ENCODE data around the gene TP73. TPM values are rescaled to one million over a fixed set of nuclear protein-coding genes. Genes with fewer than 3 reads are reported as not detected.

The TP73 gene
- total RNA-seq, 1 experiment from 2014 or later = 10.0 TPM

- POLR2A ChIA-PET (ENCODE audit: low non-redundant PET) = no interaction called here
- H3K27me3 ChIP-seq (replicated peaks; ENCODE audit: insufficient read depth, low read depth, low read length, poor library complexity) = no peaks in the 10 kb centered on the region
- no TSS peak for BruUV-seq (replicated peaks)
- no peaks in the 10 kb centered on the region for H3K4me1 ChIP-seq (ENCODE audit: insufficient read depth, low read length, poor library complexity, severe bottlenecking)
- no peak overlapping the region for H3K27ac ChIP-seq (ENCODE audit: low read depth, low read length, poor library complexity, severe bottlenecking)
- no peak for TF ChIP-seq CTCF (conservative IDR thresholded peaks at IDR 0.05; ENCODE audit: low read depth, low read length)
- no peak for TF ChIP-seq EZH2 (IDR thresholded peaks at IDR 0.05; ENCODE audit: borderline replicate concordance, low read depth, low read length, poor library complexity, severe bottlenecking)
- intact Hi-C loops (cut with micrococcal nuclease; ENCODE audit: unreplicated experiment) = no loop called here
- no peaks in the 10 kb centered on the region for H3K9me3 ChIP-seq (ENCODE audit: low read depth, low read length, poor library complexity, severe bottlenecking)
- no peak for DNase-seq (ENCODE audit: low spot score)
- peaks cover 50% of the 10 kb centered on the region for H3K36me3 ChIP-seq (ENCODE audit: insufficient read depth, low read length, poor library complexity, severe bottlenecking)
- H3K4me3 ChIP-seq (ENCODE audit: low read depth, low read length, poor library complexity, severe bottlenecking) = no peak overlapping the region
- CTCF ChIA-PET = no interaction called here
These were observed 15.8 kb upstream of the TP73 start for GRCh38 chr1:3636531-3636930.

GRCh38 chr1:3638027-3638426 is 14.3 kb upstream of the TP73 start:
- CTCF ChIA-PET = no interaction called here
- H3K27ac ChIP-seq (ENCODE audit: low read depth, low read length, poor library complexity, severe bottlenecking) = no peak overlapping the region
- no peaks in the 10 kb centered on the region for H3K27me3 ChIP-seq (replicated peaks; ENCODE audit: insufficient read depth, low read depth, low read length, poor library complexity)
- intact Hi-C loops (cut with micrococcal nuclease; ENCODE audit: unreplicated experiment) = no loop called here
- H3K36me3 ChIP-seq (ENCODE audit: insufficient read depth, low read length, poor library complexity, severe bottlenecking) = peaks cover 45% of the 10 kb centered on the region
- H3K4me1 ChIP-seq (ENCODE audit: insufficient read depth, low read length, poor library complexity, severe bottlenecking) = no peaks in the 10 kb centered on the region
- no peak overlapping the region for H3K4me3 ChIP-seq (ENCODE audit: low read depth, low read length, poor library complexity, severe bottlenecking)
- TF ChIP-seq CTCF (conservative IDR thresholded peaks at IDR 0.05; ENCODE audit: low read depth, low read length) = no peak
- TF ChIP-seq EZH2 (IDR thresholded peaks at IDR 0.05; ENCODE audit: borderline replicate concordance, low read depth, low read length, poor library complexity, severe bottlenecking) = no peak
- POLR2A ChIA-PET (ENCODE audit: low non-redundant PET) = interaction anchor here (0.6 kb wide), 1 partner anchor 124 kb away, joined by 4 read pairs; no protein-coding TSS in a partner anchor
- DNase-seq (ENCODE audit: low spot score) = no peak
- H3K9me3 ChIP-seq (ENCODE audit: low read depth, low read length, poor library complexity, severe bottlenecking) = no peaks in the 10 kb centered on the region
- no TSS peak for BruUV-seq (replicated peaks)

GRCh38 chr1:3638676-3639075 is 13.6 kb upstream of the TP73 start:
- H3K27ac ChIP-seq (ENCODE audit: low read depth, low read length, poor library complexity, severe bottlenecking) = no peak overlapping the region
- H3K36me3 ChIP-seq (ENCODE audit: insufficient read depth, low read length, poor library complexity, severe bottlenecking) = peaks cover 43% of the 10 kb centered on the region
- intact Hi-C loops (cut with micrococcal nuclease; ENCODE audit: unreplicated experiment) = no loop called here
- CTCF ChIA-PET = no interaction called here
- no peak overlapping the region for H3K4me3 ChIP-seq (ENCODE audit: low read depth, low read length, poor library complexity, severe bottlenecking)
- POLR2A ChIA-PET (ENCODE audit: low non-redundant PET) = interaction anchor here (0.6 kb wide), 1 partner anchor 124 kb away, joined by 4 read pairs; no protein-coding TSS in a partner anchor
- H3K9me3 ChIP-seq (ENCODE audit: low read depth, low read length, poor library complexity, severe bottlenecking) = no peaks in the 10 kb centered on the region
- H3K4me1 ChIP-seq (ENCODE audit: insufficient read depth, low read length, poor library complexity, severe bottlenecking) = no peaks in the 10 kb centered on the region
- no peaks in the 10 kb centered on the region for H3K27me3 ChIP-seq (replicated peaks; ENCODE audit: insufficient read depth, low read depth, low read length, poor library complexity)
- TF ChIP-seq EZH2 (IDR thresholded peaks at IDR 0.05; ENCODE audit: borderline replicate concordance, low read depth, low read length, poor library complexity, severe bottlenecking) = no peak
- TF ChIP-seq CTCF (conservative IDR thresholded peaks at IDR 0.05; ENCODE audit: low read depth, low read length) = no peak
- no TSS peak for BruUV-seq (replicated peaks)
- no peak for DNase-seq (ENCODE audit: low spot score)

Data from A673 (cell line).